B cell (primary cell): ENCODE data around the gene IL17REL.

Experiments
- EZH2 ChIP-seq: IDR thresholded peaks from 2 replicates; pipeline ENCODE4 v1.6.1; 2012; ENCODE audit warnings: borderline replicate concordance, low read depth, mild to moderate bottlenecking, moderate library complexity, low read length; ENCODE audit not compliant: insufficient read depth, poor library complexity, severe bottlenecking
- TF ChIP-seq, protein P1 (sequence below): fragments of 200-600 bp; IDR thresholded peaks from one replicate; pipeline ENCODE4 v1.8.0; 2022; ENCODE audit warnings: antibody characterized with exemption, mild to moderate bottlenecking

DNA sequence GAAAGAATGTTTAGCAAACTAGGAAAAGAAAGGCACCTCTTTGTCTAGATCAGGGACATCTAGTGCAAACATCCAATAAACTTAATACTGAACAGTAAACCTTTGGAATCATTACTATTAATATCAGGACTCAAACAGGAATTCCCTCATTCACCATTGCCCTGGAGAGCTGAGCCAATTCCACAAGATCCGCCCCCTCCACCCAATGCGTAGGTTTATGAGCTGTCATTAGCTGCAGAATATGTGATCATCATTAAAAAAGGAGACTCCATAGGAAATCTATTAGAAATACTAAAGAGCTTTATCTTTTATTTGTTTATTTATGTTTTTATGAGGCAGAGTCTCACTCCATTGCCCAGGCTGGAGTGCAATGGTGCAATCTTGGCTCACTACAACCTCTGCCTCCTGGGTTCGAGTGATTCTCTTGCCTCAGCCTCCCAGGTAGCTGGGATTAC, 5.5 kb downstream of the IL17REL start:
- TF ChIP-seq, protein P1, sequence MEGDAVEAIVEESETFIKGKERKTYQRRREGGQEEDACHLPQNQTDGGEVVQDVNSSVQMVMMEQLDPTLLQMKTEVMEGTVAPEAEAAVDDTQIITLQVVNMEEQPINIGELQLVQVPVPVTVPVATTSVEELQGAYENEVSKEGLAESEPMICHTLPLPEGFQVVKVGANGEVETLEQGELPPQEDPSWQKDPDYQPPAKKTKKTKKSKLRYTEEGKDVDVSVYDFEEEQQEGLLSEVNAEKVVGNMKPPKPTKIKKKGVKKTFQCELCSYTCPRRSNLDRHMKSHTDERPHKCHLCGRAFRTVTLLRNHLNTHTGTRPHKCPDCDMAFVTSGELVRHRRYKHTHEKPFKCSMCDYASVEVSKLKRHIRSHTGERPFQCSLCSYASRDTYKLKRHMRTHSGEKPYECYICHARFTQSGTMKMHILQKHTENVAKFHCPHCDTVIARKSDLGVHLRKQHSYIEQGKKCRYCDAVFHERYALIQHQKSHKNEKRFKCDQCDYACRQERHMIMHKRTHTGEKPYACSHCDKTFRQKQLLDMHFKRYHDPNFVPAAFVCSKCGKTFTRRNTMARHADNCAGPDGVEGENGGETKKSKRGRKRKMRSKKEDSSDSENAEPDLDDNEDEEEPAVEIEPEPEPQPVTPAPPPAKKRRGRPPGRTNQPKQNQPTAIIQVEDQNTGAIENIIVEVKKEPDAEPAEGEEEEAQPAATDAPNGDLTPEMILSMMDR = no peak
- no peak for TF ChIP-seq EZH2
